ENCODE measurements around the gene CACNA2D1. TPM values are rescaled to one million over a fixed set of nuclear protein-coding genes. Genes with fewer than 3 reads are reported as not detected.

CACNA2D1 gene
- total RNA-seq, 1 experiment from 2014 or later = 0.27 TPM

DNA sequence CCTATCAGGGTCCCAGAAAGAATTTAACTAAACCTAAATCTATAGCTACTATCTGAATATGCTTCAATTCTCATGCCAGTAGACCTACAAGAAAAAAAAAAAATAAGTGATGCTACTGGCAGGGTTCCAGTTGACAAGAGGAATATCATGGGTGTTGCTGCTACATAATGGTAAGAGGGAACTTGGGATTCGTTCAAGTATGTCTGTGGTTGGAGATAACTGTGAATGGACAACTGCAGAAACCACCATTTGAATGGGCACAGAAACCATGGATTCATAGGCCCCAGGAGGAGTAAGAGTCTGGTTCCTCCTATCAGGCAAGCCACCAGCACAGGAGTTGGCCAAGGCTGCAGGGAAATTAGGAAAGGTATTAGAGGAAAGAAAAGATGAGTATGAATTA is 386.1 kb downstream of the CACNA2D1 start:
- ChIA-PET RAD21 (ENCODE audit: low non-redundant PET in 1 of 2, low total read pairs in 2 of 2, uncharacterized antibody in 2 of 2, unreplicated experiment in 2 of 2) (no interaction called here), POLR2A (no interaction called here), CTCF (no interaction called here)
- no peak for TF ChIP-seq CBX3 (IDR thresholded peaks at IDR 0.05; ENCODE audit: low read depth)
- TF ChIP-seq SIN3A (IDR thresholded peaks at IDR 0.05; ENCODE audit: low read depth) = no peak
- TF ChIP-seq, protein P1, sequence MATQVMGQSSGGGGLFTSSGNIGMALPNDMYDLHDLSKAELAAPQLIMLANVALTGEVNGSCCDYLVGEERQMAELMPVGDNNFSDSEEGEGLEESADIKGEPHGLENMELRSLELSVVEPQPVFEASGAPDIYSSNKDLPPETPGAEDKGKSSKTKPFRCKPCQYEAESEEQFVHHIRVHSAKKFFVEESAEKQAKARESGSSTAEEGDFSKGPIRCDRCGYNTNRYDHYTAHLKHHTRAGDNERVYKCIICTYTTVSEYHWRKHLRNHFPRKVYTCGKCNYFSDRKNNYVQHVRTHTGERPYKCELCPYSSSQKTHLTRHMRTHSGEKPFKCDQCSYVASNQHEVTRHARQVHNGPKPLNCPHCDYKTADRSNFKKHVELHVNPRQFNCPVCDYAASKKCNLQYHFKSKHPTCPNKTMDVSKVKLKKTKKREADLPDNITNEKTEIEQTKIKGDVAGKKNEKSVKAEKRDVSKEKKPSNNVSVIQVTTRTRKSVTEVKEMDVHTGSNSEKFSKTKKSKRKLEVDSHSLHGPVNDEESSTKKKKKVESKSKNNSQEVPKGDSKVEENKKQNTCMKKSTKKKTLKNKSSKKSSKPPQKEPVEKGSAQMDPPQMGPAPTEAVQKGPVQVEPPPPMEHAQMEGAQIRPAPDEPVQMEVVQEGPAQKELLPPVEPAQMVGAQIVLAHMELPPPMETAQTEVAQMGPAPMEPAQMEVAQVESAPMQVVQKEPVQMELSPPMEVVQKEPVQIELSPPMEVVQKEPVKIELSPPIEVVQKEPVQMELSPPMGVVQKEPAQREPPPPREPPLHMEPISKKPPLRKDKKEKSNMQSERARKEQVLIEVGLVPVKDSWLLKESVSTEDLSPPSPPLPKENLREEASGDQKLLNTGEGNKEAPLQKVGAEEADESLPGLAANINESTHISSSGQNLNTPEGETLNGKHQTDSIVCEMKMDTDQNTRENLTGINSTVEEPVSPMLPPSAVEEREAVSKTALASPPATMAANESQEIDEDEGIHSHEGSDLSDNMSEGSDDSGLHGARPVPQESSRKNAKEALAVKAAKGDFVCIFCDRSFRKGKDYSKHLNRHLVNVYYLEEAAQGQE (IDR thresholded peaks at IDR 0.05; ENCODE audit: low read depth) = no peak
- TF ChIP-seq ZFX (IDR thresholded peaks at IDR 0.05) = no peak
- TF ChIP-seq ZNF274 (IDR thresholded peaks at IDR 0.05; ENCODE audit: low read depth, low read length) = no peak
- no peak for TF ChIP-seq EZH2 (IDR thresholded peaks at IDR 0.05)
- TF ChIP-seq SP1 (IDR thresholded peaks at IDR 0.05; ENCODE audit: low read depth) = no peak
- TF ChIP-seq, protein P2, sequence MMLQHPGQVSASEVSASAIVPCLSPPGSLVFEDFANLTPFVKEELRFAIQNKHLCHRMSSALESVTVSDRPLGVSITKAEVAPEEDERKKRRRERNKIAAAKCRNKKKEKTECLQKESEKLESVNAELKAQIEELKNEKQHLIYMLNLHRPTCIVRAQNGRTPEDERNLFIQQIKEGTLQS (IDR thresholded peaks at IDR 0.05) = no peak
- TF ChIP-seq CEBPB (IDR thresholded peaks at IDR 0.05; ENCODE audit: low read depth) = no peak
- no peak for TF ChIP-seq TCF7L2 (IDR thresholded peaks at IDR 0.05; ENCODE audit: borderline replicate concordance, extremely low read depth, insufficient read depth, insufficient read length)
- no peak for TF ChIP-seq EZH2phosphoT487 (IDR thresholded peaks at IDR 0.05; ENCODE audit: borderline replicate concordance)
- no peak for TF ChIP-seq YY1 (IDR thresholded peaks at IDR 0.05; ENCODE audit: extremely low read depth, insufficient replicate concordance, low read depth, low read length)
- no peak for TF ChIP-seq ELF1 (IDR thresholded peaks at IDR 0.05; ENCODE audit: borderline replicate concordance, low read depth)
- no peak for TF ChIP-seq POLR2A (IDR thresholded peaks at IDR 0.05; ENCODE audit: borderline replicate concordance, extremely low read depth, insufficient read depth, insufficient read length)
- TF ChIP-seq EGR1 (IDR thresholded peaks at IDR 0.05; ENCODE audit: low read depth) = no peak
- no peak for TF ChIP-seq POLR2AphosphoS5 (IDR thresholded peaks at IDR 0.05; ENCODE audit: low read depth, low read length)
- no peak for TF ChIP-seq SRF (IDR thresholded peaks at IDR 0.05; ENCODE audit: low read depth)
- no peak for TF ChIP-seq RAD21 (IDR thresholded peaks at IDR 0.05; ENCODE audit: low read depth)
- no peak overlapping the region for H3K4me2 ChIP-seq (ENCODE audit: low read length)
- no peaks in the 10 kb centered on the region for H3K36me3 ChIP-seq (ENCODE audit: control insufficient read depth in 1 of 2, insufficient read depth in 2 of 2, low read length in 2 of 2)
- no peaks in the 10 kb centered on the region for H3K4me1 ChIP-seq (ENCODE audit: control insufficient read depth in 1 of 2, insufficient read depth in 2 of 2, low read length in 2 of 2)
- H3K27ac ChIP-seq (ENCODE audit: low read depth, low read length) = no peak overlapping the region
- ATAC-seq = no peak
- no peaks in the 10 kb centered on the region for H3K79me2 ChIP-seq (ENCODE audit: insufficient read depth, low read length)
- no TSS peak for BruUV-seq (replicated peaks)
- no peak overlapping the region for H3K9ac ChIP-seq (ENCODE audit: low read length)
- no peak overlapping the region for H3K4me3 ChIP-seq (replicated peaks in 1 of 2; ENCODE audit: low read depth in 1 of 2, low read length in 2 of 2)
- no peak overlapping the region for H2AFZ ChIP-seq (ENCODE audit: low read depth, low read length, poor library complexity, severe bottlenecking)
- no peaks in the 10 kb centered on the region for H3K9me2 ChIP-seq (ENCODE audit: insufficient read depth)
- H3K9me3 ChIP-seq (ENCODE audit: control insufficient read depth in 1 of 2, insufficient read depth in 1 of 2, low read depth in 1 of 2, low read length in 2 of 2) = no peaks in the 10 kb centered on the region
- H3K27me3 ChIP-seq (ENCODE audit: insufficient read depth, low read length) = no peaks in the 10 kb centered on the region
- H4K20me1 ChIP-seq (ENCODE audit: insufficient read depth) = no peaks in the 10 kb centered on the region
- DNase-seq (ENCODE audit: low read depth, low spot score) = no peak
- intact Hi-C loops (cut with micrococcal nuclease) = no loop called here

Measured in HCT116 (cell line).